GM18526 (cell line): Measurements from ENCODE around the gene HOXD11.

Experiments used
- POLR2A ChIP-seq: IDR thresholded peaks from 3 replicates; pipeline ENCODE4 v1.6.1; 2011; ENCODE audit not compliant: insufficient read length; ENCODE audit errors: extremely low read depth

The HOXD11 gene

GRCh38 chr2:176105078-176105729 is 1.9 kb upstream of the HOXD11 start:
- TF ChIP-seq POLR2A, result no peak

- TF ChIP-seq POLR2A, result no peak
These were observed 1.1 kb upstream of the HOXD11 start for GRCh38 chr2:176105730-176106580.

- no peak for TF ChIP-seq POLR2A
These were observed 676 bp downstream of the HOXD11 start for GRCh38 chr2:176107731-176108181.

GRCh38 chr2:176109192-176109901 is 2.3 kb downstream of the HOXD11 start:
- TF ChIP-seq POLR2A, result no peak

GRCh38 chr2:176109946-176110345 is 2.9 kb downstream of the HOXD11 start:
- TF ChIP-seq POLR2A, result no peak

GRCh38 chr2:176110415-176111308 is 3.6 kb downstream of the HOXD11 start:
- no peak for TF ChIP-seq POLR2A

GRCh38 chr2:176111309-176111663 is 4.2 kb downstream of the HOXD11 start:
- TF ChIP-seq POLR2A, result no peak

GRCh38 chr2:176111846-176112374 is 4.8 kb downstream of the HOXD11 start:
- no peak for TF ChIP-seq POLR2A

- TF ChIP-seq POLR2A, result no peak
These were observed 5.6 kb downstream of the HOXD11 start for GRCh38 chr2:176112375-176113302.

- no peak for TF ChIP-seq POLR2A
These were observed 7.2 kb downstream of the HOXD11 start for GRCh38 chr2:176114120-176114929.

GRCh38 chr2:176114930-176115625 is 8.0 kb downstream of the HOXD11 start:
- no peak for TF ChIP-seq POLR2A
